Loucy (cell line): ENCODE results near the gene FSTL4.

Source experiments
- H2AFZ ChIP-seq: fragments of 200-600 bp; sonication (generic); 2 replicates; pipeline ENCODE4 v1.6.0; 2016; ENCODE audit warnings: antibody characterized with exemption, mild to moderate bottlenecking, low read length, moderate library complexity
- H3F3A ChIP-seq: fragments of 200-600 bp; 2 replicates; pipeline ENCODE4 v1.6.0; 2016; ENCODE audit warnings: antibody characterized with exemption, low read depth, mild to moderate bottlenecking
- H3K27me3 ChIP-seq: fragments of 200-600 bp; sonication (generic); 2 replicates; pipeline ENCODE4 v1.6.1; 2014; ENCODE audit warnings: low read length, mild to moderate bottlenecking; ENCODE audit not compliant: insufficient read depth, poor library complexity, severe bottlenecking
- H3K36me3 ChIP-seq: fragments of 200-600 bp; sonication (generic); 2 replicates; pipeline ENCODE4 v1.6.1; 2016; ENCODE audit warnings: low read length; ENCODE audit not compliant: insufficient read depth
- H3K4me1 ChIP-seq: fragments of 200-600 bp; sonication (generic); 2 replicates; pipeline ENCODE4 v1.5.1; 2014; ENCODE audit warnings: low read length, mild to moderate bottlenecking; ENCODE audit not compliant: insufficient read depth, poor library complexity, severe bottlenecking
- H3K4me2 ChIP-seq: fragments of 200-600 bp; sonication (generic); 2 replicates; pipeline ENCODE4 v1.6.0; 2014; ENCODE audit warnings: antibody characterized with exemption, low read length, low read depth, mild to moderate bottlenecking; ENCODE audit not compliant: poor library complexity, severe bottlenecking
- H3K4me3 ChIP-seq: fragments of 200-600 bp; sonication (generic); 2 replicates; pipeline ENCODE4 v1.5.1; 2014; ENCODE audit warnings: low read length, mild to moderate bottlenecking, mixed read lengths; ENCODE audit not compliant: poor library complexity, severe bottlenecking
- H3K79me2 ChIP-seq: fragments of 200-600 bp; sonication (generic); 2 replicates; pipeline ENCODE4 v1.6.1; 2014; ENCODE audit warnings: low read length; ENCODE audit not compliant: insufficient read depth
- H3K9ac ChIP-seq: fragments of 200-600 bp; sonication (generic); 2 replicates; pipeline ENCODE4 v1.6.0; 2014; ENCODE audit warnings: mild to moderate bottlenecking, low read depth, low read length, moderate library complexity; ENCODE audit not compliant: poor library complexity, severe bottlenecking
- H3K9me2 ChIP-seq: fragments of 200-600 bp; sonication (generic); replicated peaks from 2 replicates; pipeline ENCODE4 v1.6.1; 2016; ENCODE audit warnings: low read depth, low read length, mixed read lengths
- H3K9me3 ChIP-seq: fragments of 200-600 bp; sonication (generic); 2 replicates; pipeline ENCODE4 v1.6.1; 2014; ENCODE audit warnings: mild to moderate bottlenecking, antibody characterized with exemption, low read length, low read depth; ENCODE audit not compliant: insufficient read depth
- H4K20me1 ChIP-seq: fragments of 200-600 bp; sonication (generic); 2 replicates; pipeline ENCODE4 v1.6.0; 2014; ENCODE audit warnings: antibody characterized with exemption, low read length, mild to moderate bottlenecking; ENCODE audit not compliant: insufficient read depth, poor library complexity, severe bottlenecking
- CTCF ChIP-seq: fragments of 200-600 bp; sonication (generic); conservative IDR thresholded peaks from 2 replicates; pipeline ENCODE4 v1.5.1; 2014; ENCODE audit warnings: mild to moderate bottlenecking, antibody characterized with exemption, low read length
- EZH2phosphoT487 ChIP-seq: fragments of 200-600 bp; IDR thresholded peaks from 2 replicates; pipeline ENCODE4 v1.6.1; 2018; ENCODE audit warnings: antibody characterized with exemption, mild to moderate bottlenecking, moderate library complexity, borderline replicate concordance

Gene FSTL4

GRCh38 chr5:133343196-133343595 is 269.1 kb downstream of the FSTL4 start:
- Histone ChIP-seq H3K27me3 (no peaks in the 10 kb centered on the region), H3F3A (peaks cover 3% of the 10 kb centered on the region; the same call in 1 of the 2 replicates), H3K79me2 (no peaks in the 10 kb centered on the region), H3K36me3 (no peaks in the 10 kb centered on the region), H3K4me2 (peak overlapping the region; percentile 63), H3K9me3 (no peaks in the 10 kb centered on the region), H4K20me1 (no peaks in the 10 kb centered on the region), H3K9ac (no peak overlapping the region), H3K4me1 (peaks cover 74% of the 10 kb centered on the region), H3K9me2 (no peaks in the 10 kb centered on the region), H3K4me3 (peak overlapping the region; percentile 52), H2AFZ (no peak overlapping the region; the same call in 1 of the 2 replicates)
- TF ChIP-seq EZH2phosphoT487 (no peak), CTCF (no peak)

- peak overlapping the region; percentile 39 for H3K9ac ChIP-seq
- H3K4me3 ChIP-seq = no peak overlapping the region
- no peaks in the 10 kb centered on the region for H3K79me2 ChIP-seq
- TF ChIP-seq CTCF (no peak), EZH2phosphoT487 (no peak)
- no peaks in the 10 kb centered on the region for H4K20me1 ChIP-seq
- H2AFZ ChIP-seq = peak overlapping the region; percentile 27; the same call in 1 of the 2 replicates
- H3K4me1 ChIP-seq = peaks cover 67% of the 10 kb centered on the region
- no peaks in the 10 kb centered on the region for H3K9me3 ChIP-seq
- H3F3A ChIP-seq = peaks cover 3% of the 10 kb centered on the region; the same call in 1 of the 2 replicates
- no peaks in the 10 kb centered on the region for H3K27me3 ChIP-seq
- H3K36me3 ChIP-seq = no peaks in the 10 kb centered on the region
- H3K4me2 ChIP-seq = no peak overlapping the region
- no peaks in the 10 kb centered on the region for H3K9me2 ChIP-seq
Measured at GRCh38 chr5:133341915-133342710, 270.2 kb downstream of the FSTL4 start.

DNA sequence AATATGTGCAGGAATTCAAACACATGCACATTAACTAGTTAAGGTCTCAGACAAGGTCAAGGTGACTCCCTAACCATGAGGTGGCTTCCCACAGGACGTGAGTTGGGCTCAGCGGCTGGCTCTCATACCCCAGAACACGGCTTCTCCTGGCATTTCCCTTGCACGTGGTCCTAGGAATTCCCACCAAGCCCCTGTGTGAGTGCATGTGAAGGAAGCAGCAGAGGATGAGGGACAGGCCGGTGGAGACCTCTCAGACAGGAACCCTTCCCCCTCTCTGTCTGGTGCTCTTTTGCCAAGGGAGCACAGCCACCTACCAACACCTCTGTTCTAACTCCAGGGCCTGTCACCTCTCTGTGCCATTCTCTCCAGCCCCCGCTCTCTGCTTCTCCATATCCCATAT is 271.0 kb downstream of the FSTL4 start:
- Histone ChIP-seq H3K4me3 (no peak overlapping the region), H3K4me2 (no peak overlapping the region), H3K9me2 (no peaks in the 10 kb centered on the region), H4K20me1 (no peaks in the 10 kb centered on the region), H3K79me2 (no peaks in the 10 kb centered on the region), H3K27me3 (no peaks in the 10 kb centered on the region), H3K36me3 (no peaks in the 10 kb centered on the region), H3K4me1 (peaks cover 65% of the 10 kb centered on the region), H3K9ac (peak overlapping the region; percentile 39), H3K9me3 (no peaks in the 10 kb centered on the region), H3F3A (peaks cover 3% of the 10 kb centered on the region; the same call in 1 of the 2 replicates), H2AFZ (no peak overlapping the region)
- TF ChIP-seq EZH2phosphoT487 = no peak
- TF ChIP-seq CTCF = no peak
